HG03378 (cell line): Measurements from ENCODE around the gene EGFL7.

ENCODE experiments used
- ATAC-seq: cut with Tn5 transposase; IDR thresholded peaks from one replicate; pipeline ENCODE4 v1.9.1; 2021; ENCODE audit warnings: mild to moderate bottlenecking, moderate library complexity; ENCODE audit not compliant: unreplicated experiment

EGFL7 gene

DNA sequence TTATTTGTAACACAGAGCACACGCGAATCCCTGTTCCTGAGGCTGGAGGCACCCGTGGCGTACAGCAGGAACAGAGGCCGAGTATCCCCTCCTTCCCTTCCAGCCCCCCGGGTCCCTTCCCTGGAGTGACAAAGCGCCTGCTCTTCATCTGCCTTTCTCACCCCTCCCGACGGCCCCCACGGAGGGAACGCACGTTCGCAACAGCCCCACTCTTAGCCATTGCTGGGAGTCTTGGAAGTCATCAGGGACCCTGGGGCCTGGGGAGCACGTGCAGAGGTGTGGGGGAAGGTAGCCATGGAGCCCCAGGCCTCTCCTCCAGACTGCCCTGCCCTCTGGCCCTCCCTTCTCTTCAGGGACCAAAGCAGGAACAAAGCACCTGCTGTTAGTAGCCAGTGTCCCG lies 22.1 kb downstream of the EGFL7 start:
- ATAC-seq: no peak

DNA sequence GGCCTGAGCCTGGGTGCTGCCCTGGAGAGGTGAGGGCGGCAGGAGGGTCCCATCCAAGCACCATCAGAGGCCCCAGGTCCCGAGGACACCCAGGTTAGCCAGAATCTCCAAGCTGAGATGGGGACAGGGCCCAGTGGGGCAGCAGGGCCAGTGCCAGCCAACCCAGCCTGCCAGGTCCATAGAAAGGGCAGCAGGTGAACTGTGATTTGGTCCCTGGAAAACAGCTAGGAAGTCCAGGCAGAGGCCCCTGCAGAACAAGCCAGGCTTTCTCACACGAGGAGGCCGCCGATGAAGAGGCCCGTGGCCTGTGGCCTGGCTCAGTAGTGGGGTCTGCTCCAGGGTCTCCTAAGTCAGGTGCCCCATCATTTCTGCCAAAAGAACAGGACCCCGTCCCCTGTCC lies 22.5 kb downstream of the EGFL7 start:
- no peak for ATAC-seq

DNA sequence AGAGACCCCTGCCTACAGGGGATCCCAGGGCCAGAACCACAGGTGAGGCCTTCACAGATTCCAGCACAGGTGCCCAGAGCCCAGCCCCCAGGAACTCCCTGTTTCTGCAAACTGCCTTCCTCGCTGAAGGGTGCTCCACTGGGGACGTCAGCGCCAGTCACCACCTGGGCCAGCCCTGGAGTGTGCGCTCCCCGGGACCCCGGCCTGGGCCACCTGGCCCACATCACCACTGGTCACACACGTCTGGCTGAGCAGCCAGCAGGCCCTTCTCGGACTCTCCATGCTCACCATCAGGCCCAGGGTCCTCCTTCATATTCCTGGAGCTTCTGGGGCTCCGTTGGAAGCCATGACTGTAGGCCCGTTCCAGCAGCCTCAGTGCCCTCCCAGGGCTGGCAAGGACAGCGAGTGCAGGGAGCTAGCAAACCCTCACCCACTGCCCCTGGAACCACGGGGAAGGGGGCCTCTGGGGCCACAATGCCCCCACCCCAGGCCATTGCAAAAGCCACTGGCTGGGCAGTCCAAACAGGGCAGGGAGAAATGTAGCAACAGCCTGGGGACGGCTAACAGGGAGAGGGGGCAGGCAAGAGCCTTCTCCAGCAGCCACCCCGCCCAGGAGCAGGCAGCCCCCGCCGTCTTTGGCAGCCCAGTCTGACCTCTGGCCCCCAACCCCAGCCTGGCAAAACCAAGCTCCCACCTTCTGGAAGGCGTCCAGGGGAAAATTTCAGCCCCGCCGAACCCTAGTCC lies 23.2 kb downstream of the EGFL7 start:
- ATAC-seq: no peak

DNA sequence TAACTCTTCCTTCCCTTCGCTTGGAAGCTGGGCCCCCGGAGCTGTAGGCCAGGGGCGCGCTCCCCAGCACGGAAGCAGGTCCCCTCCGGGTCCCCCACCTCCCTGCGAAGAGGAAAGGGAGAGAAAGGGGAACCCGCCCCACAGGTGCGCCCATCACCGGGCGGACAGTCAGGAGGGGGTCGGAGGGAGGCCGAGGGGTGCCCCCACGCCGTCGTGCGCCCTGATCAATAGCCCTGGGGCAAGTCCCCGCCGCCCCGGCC lies 23.7 kb downstream of the EGFL7 start:
- ATAC-seq: no peak

DNA sequence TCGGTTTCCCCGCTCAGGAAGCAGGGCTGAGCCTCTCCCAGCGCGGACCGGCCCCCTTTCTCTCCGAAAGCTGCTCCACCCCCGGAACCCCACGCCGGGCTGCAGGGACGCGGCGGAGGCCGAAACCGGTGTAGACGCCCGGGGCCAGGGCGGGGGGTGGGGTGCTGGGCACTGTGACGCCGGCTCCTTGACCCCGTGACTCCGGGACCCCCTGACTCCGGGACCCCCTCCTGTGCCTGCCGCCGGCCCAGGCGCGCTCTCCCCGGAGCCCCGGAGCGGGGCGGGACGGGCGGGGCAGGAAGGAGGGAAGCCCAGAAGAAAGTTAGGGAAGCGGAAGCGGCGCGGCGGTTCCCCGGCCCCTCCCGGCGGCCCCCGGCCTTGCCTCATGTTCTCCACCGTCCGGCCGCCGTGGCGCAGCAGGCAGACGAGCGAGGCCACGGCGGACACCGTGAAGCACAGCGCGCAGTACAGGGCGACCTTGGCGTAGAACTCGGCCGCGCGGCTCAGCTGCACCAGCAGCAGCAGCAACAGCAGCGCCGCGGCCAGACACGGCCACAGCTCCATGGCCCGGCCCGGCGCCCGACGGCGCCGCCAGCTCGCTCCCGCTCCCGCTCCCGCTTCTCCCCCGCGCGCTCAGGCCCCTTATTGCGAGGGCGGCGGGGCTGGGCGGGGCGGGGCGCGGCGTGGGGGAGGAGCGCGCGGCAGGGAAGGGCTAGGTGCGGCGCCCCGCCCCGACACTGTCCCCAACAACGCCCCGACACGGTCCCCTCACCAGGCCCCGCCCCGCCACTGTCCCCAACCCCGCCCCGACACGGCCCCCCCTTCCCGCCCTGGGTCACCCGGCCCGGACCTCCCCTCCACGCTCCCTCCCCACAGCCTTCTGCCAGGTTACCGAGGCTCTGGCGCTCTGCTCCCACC lies 24.3 kb downstream of the EGFL7 start, which contains the start of gene AGPAT2:
Gene AGPAT2, minus strand, starts transcription at position 664 of the 918 bp plus-strand sequence. Its CDS starts 100 bp downstream, at position 564.
- no peak for ATAC-seq

DNA sequence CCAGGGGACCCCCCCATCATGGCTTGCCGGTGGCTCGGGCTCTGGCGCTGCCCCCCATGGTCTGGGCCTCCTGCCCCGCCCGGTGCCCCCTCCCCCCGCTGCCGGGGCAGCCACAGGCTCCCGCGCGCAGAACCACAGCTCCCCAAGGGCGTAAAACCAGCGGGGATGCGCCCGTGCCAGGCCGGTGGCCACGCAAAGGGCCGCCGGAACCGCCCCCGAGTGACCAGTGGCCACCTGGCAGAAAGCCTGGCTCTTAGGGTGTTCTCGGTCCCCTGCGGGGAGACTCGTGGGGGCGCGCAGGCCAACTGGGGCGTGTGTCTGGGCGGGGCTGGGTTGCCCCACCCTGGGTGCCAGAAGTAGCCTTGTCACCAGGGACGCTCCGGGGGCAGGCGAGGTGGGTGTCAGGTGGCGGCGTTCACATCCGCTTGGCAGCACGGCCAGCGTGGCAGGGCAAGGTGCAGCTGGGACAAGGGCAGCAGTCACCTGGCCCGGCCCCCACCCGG lies 25.1 kb downstream of the EGFL7 start:
- ATAC-seq: no peak

DNA sequence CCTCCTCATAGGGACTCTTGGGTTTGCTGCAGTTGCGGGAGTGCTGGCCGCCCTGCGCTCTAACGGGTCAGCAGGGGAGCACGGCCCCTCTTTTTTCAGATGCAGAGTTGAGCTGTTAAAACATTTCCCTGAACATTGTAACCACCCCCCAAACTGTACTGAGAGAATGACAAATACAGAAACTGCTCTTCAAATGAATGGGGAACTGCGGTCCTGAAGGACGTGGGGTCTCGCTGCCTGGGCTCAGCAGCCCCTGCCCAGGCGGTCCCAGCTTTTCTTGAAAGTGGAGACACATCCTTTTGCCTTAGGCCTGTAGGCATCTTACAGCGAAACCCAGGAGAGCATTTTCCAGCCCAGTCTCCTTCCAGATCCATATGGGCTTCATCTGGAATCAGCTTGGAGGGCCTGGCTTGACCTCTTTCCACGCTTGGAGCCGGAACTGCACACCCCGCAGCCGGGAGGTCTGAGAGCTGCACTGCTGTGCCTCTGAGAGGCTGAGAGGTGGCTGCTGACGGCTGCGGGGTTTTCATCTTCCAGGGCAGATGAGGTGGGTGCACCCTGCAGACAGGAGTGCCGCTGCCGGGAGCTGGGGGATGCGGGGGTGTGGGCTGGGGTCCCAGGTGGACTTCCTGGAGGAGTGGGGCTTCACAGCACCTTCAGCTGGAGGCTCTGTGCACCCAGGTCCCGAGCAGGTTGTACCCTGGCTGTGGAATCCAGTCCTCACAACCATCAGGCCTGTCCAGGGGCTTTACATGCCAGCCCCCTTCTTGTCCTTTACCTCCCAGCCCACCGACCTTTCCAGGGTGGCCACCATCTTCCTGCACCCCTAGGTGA lies 25.8 kb downstream of the EGFL7 start:
- no peak for ATAC-seq

DNA sequence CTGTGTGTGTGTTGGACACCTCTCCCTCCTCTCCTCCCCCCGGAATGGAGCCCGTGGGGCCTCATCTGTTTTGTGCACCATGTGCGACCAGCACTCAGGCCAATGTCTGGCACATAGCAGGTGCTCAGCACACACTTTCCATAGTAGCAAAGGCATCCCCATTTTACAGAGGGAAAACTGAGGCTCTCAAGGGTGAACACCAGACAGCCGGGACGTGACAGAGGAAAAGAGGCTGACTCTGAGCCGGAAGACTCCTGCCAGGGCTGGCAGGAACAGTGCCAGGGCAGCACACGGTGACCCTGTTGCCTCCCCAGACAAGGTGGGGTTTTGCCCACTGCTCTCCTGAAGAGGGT lies 26.4 kb downstream of the EGFL7 start:
- ATAC-seq: no peak

DNA sequence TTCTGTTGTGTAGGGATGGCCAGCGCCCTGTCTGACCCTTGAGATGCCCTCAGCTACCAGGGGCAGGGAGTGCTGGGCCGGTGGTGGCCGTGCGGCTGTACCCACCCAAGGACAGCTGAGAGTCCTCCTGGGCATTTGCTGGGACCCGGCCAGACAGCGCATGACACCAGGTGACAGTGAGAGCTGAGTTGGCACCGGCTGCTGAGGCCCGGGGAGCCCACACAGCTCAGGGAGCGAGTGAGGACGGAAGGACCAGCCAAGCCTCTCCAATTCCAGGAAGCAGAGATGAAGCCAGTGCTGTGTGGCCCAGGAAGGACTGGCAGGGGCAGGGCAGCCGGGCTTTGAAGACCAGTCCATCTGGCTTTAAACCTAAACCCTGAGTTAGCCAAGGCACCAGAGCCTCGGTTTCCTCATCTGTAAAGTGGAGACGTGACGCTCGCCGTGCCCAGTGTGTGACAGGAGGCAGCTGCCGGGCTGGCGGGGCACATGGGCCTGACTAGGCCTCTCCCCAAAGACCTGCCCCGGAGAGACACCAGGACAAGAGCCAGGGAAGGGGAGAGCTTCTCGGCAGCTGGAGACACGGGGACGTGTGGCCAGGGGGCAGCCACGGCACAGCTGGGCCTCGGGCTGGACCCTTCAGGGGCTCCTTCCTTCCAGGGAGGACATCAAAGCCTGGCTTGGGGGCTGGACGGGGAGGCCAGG lies 27.5 kb downstream of the EGFL7 start:
- no peak for ATAC-seq

DNA sequence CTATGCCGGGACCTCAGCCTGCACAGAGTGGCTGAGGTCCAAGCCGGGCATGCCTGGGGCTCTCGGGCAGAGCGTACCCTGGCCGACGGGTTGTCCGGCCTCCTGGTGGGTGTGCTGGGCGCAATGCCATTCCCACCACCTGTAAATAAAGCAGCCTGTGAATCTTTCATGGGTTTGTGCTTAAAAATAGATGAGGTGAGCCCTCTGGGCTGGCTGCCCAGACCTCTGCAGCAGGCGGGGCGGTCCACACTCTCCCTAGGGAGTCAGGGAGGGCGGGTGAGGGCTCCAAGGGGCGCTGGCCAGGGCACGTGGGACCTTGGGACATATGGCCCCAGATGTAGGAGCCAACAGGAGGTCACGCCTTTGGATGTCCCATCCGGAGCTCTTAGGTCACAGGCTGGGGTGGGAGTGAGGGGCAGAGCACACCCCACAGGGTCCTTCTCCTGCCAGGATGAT lies 28.1 kb downstream of the EGFL7 start:
- no peak for ATAC-seq

DNA sequence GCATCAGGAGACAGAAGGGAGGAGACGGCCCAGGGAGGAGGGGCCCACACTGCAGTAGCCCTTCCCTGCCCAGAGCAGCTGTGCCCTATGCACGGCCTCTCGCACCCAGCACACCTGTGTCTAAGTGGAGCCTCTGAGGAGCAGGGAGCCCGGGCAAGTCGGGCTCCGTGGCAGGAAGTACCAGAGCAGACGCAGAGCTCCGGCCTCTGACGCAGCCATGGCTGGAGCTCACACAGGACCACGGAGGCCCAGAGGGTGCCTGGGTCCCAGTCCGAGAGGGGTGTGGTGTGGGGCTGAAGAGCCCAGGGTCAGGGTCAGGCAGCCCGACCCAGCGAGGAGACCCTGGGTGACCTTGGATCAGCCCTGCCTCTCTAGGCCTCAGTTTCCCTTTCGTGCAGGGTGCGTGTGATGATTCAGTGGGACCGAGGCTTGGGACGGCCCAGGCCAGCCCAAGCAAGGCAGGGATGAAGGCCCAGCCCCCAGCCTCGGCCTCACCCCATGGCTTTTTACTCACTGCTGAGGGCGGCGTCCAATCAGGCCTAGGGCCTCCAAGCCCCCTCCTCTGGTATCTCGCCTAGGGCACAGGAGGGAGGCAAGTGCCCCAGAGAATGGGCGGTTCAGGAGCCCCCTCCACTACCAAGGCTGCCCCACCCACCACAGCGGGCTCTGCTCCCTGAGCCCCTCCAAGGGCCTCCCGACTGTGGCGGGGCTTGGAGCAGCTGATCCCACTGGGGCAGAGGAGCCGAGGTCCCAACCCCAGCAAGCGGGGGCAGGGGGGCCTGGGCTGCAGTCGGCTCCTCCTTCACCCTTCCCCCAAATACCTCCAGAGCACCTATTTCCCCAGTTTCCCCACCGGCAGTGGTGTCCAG lies 28.8 kb downstream of the EGFL7 start:
- no peak for ATAC-seq

DNA sequence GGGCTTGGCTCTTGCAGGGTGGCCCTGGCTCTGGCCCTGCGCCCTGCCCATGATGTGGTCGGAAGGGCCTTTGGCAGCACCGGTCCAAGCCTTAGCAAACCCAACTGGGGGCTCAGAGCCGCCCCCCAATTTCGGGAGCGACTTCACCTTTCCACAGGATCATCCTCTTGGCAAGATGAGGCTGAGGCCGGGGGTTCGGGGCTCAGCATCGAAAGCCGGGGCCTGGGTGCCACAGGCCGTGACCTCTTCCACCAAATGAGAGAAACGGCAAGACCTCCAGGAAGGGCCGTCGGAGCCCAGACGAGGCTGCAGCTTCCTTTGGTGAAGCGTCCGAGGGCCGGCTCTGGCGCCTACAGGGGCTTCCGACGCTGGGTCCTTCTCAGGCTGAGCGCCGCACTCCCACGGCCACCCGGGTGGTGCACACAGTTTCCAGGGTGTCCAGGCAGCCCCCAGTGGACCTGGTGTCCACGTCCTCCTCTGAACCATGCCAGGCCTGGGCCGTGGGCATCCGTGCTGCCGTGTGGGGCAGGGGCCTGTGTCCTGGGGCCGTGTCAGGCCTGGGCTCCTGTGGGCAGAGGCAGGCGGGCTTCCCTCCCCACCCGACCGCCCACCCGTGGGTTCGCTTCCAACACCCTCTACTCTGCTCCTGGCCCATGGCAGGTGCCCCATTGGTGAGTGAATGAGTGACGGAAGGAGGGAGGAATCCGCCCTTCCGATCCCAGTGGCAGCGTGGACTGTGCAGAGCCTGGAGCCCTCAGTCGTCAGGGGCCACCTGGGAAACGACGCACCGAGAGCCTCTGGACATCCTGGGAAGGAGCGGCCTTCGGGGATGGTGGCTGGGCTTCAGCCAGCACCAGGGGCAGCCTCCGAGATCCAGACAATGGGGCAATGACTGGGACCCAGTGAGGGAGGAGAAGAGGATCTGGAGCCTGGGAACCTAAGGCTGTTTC lies 29.7 kb downstream of the EGFL7 start:
- no peak for ATAC-seq

DNA sequence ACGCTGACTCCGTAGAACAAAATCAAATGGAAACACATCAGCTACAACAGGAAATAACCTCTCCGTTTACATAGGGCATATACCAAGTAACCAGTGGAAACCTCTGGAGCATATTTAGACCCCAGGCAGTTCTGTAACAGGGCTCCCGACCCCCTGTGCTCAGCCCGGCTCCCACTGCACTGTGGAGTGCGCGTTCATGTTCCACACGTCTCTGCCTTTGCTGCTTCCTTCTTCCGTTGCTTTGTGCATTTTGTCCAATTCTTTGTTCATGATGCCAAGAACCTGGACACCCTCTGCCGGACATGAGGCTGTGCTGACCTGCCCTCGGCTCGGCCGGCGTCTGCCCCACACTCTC lies 30.4 kb downstream of the EGFL7 start:
- ATAC-seq: no peak

DNA sequence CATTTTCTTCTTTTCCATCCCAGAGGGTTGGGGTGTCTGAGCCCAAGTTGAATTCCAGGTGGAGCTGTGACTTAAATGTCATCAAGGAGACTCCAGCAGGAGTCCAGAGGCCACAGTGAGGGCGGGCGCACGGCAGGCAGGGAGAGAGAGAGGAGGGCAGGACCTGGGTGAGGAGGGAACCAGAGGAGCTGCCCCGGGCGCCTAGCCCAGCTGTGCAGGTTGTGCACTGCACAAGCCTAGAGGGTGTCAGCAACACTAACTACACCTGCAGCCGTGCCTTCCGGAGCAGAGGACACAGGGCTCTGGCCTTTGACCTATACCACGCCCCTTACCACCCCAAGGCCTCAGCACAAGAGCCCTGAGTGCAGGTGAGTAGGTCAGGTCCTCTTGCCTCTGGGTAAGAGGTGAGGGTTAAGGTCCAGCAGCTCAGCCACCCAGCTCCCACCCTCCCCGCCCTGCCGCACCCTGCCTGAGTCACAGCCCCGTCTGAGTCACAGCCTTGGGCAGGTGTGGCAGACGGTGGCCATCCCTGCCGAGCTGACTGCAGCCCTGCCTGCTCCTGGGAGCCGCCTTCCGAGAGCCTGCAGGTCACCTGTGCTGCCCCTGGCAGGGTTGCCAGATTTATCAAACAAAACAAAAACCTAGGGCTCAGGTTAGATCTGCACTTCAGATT lies 30.9 kb downstream of the EGFL7 start:
- no peak for ATAC-seq

DNA sequence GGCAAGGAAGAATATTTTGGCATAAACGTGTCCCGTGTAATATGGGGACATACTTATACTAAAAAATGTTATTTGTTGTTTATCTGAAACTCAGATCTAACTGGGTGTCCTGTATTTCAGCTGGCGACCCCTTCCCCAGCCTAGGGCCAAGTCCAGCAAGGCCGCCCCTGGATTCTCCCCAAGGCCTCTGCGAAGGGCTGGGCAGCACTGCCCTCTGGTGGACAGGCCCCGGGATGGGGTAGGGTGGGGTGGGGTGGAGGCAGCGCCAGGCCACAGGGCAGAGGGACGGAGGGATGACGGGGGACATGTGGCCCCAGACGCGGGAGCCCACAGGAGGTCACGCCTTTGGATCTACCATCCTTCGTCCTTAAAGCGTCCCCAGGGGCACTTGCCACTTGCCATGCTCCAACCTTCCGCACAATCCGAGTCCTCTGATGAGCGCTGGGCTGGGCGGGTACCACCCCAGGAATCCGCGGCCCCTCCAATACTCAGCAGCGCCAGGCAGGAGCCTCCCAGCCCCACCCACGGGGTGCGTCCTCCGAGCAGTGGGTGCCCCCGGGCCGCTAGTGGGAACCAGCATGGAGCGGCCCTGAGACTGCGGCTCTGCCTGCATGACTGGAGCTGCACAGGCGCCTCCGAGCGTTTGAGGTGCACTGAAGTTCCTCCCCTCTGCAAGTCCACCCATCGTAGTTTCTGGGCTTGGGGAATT lies 31.6 kb downstream of the EGFL7 start:
- ATAC-seq: no peak

DNA sequence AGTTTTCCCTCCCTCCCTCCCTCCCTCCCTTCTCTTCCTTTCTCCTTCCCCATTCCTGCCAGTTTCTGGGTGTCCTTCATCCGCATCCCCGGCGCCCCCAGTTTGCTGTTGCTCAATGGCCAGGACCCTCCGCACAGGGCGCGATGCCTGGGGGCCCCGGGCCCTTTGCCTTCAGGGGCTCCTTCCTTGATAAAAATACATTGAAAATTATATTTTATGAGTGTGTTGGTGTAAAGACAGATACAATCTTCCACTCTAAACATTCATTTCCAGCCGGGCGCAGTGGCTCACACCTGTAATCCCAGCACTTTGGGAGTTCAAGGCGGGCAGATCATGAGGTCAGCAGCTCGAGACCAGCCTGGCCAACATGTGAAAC lies 32.1 kb downstream of the EGFL7 start:
- no peak for ATAC-seq

DNA sequence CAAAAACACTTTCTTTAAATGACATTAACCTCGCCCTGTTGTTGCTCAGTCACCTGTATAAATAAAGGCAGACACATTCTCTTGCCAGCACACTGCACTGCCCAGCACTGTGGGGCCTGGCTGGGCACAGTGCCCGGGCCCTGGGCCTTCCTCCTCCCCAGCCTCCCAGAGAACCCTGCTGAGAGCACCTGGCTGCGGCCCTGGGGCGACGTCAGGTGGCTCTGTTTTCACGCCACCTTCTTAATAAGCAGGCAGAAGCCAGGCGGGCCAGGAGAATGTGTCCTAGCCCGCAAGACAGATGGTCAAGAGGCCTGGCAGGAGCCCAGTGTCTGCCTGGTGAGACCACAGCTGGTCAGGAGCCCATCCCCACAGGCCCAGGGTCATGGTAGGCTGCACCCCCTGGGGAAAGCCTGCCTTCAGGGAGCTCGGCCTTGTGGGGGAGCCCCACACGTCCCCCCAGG lies 32.7 kb downstream of the EGFL7 start:
- no peak for ATAC-seq
